22Rv1 (cell line): ENCODE measurements around the gene EXOC4.
"Not testable (repeated sequence)": the region's sequence is repeated elsewhere in the genome, so short reads cannot be mapped to it uniquely, and the experiment has no call there.

Source experiments
- H3K27ac ChIP-seq: fragments of 450-650 bp; 2 replicates; pipeline ENCODE4 v1.5.1; 2017
- ZFX ChIP-seq: fragments of 450-650 bp; IDR thresholded peaks from 2 replicates; pipeline ENCODE4 v1.6.1; 2017; ENCODE audit warnings: antibody characterized with exemption, borderline replicate concordance
- TF ChIP-seq, protein P1 (sequence below): fragments of 450-650 bp; IDR thresholded peaks from 2 replicates; pipeline ENCODE4 v1.5.1; 2017; ENCODE audit warnings: mild to moderate bottlenecking

The EXOC4 gene

DNA sequence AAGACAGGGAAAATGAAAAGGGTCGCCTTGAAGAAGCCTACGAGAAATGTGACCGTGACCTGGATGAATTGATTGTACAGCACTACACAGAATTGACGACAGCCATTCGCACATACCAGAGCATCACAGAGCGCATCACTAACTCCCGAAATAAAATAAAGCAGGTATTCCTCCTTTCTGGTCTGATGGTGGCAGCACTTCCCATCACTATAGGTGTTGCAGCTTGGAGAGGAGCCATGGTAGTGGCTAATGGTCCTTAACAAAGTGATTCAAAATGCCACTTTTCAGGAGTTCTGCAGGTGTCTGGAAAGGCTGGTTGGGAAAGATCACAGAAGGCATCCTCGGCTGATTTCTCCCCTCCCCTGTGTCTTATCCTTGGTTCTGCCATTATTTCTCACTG lies 22.1 kb downstream of the EXOC4 start:
- no peak overlapping the region for H3K27ac ChIP-seq
- TF ChIP-seq, protein P1, sequence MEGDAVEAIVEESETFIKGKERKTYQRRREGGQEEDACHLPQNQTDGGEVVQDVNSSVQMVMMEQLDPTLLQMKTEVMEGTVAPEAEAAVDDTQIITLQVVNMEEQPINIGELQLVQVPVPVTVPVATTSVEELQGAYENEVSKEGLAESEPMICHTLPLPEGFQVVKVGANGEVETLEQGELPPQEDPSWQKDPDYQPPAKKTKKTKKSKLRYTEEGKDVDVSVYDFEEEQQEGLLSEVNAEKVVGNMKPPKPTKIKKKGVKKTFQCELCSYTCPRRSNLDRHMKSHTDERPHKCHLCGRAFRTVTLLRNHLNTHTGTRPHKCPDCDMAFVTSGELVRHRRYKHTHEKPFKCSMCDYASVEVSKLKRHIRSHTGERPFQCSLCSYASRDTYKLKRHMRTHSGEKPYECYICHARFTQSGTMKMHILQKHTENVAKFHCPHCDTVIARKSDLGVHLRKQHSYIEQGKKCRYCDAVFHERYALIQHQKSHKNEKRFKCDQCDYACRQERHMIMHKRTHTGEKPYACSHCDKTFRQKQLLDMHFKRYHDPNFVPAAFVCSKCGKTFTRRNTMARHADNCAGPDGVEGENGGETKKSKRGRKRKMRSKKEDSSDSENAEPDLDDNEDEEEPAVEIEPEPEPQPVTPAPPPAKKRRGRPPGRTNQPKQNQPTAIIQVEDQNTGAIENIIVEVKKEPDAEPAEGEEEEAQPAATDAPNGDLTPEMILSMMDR = peak; percentile 38
- TF ChIP-seq ZFX = no peak

DNA sequence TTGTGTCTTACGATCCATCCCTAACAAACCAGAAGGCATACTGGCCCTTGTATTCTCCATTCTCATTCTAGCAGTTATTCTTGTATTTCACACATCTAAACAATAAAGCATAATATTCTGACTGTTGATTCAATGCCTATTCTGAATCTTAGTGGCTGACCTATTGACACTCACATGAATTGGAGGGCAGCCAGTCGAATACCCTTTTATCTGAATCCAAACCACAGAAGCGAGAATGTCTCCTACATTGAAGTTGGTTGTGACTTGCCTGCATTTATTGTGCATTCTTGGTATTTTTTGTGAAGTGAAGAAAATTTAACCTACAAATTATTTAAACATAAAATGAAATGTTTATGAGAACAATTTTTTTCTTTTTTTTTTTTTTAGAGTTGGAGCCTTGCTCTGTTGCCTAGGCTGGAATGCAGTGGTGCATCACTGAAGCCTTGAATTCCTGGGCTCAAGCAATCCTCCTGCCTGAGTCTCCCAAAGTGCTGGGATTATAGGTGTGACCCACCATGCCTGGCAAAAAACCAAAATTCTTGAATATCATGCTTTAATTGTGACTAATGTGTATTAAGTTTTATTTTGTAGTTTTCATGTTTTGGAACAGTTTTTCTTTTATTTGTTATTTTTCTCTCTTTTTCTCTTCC lies 22.7 kb downstream of the EXOC4 start:
- no peak overlapping the region for H3K27ac ChIP-seq
- TF ChIP-seq, protein P1 = no peak
- no peak for TF ChIP-seq ZFX

DNA sequence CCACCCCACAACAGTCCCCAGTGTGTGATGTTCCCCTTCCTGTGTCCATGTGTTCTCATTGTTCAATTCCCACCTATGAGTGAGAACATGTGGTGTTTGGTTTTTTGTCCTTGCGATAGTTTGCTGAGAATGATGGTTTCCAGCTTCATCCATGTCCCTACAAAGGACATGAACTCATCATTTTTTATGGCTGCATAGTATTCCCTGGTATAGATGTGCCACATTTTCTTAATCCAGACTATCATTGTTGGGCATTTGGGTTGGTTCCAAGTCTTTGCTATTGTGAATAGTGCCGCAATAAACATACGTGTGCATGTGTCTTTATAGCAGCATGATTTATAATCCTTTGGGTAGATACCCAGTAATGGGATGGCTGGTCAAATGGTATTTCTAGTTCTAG lies 26.1 kb downstream of the EXOC4 start:
- H3K27ac ChIP-seq = not testable (repeated sequence)

DNA sequence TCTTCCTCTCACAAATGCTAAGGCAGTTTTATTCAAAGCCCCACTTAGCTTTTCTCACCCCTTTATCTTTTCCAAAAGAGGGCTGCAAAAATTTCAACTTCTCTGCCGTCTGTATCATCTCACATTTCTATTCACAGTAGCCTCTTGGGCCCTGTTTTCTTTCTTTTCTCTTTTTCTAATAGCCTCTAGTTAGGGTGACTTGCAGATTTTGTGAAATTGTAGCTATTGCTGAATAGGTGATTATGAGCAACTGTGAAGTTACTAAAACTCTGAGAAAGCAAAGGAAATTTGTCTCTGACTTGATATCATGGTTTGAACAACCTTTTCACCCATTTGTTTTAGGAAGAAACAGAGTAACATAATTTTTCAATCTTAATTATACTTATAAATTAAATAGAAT lies 29.2 kb downstream of the EXOC4 start:
- no peak overlapping the region for H3K27ac ChIP-seq
- TF ChIP-seq, protein P1 = no peak
- TF ChIP-seq ZFX = no peak

DNA sequence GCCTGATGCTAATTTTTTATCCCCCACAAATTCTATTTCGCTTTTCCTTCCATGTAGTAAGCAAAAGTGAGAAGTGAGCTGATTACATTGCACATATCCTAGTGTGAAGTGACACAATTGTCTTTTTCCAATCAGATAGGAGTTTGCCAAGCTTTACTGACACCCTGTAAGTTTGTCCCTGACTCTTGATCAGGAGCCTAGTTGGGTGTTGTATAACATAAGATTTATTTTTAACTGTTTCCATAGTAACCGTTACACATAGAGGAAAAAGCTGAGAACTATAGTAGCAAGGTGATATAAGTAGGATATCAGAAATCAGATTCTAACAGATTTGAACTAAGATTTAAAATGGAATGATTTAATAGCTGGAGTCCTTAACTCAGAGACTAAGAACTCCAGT lies 31.2 kb downstream of the EXOC4 start:
- TF ChIP-seq, protein P1 = no peak
- TF ChIP-seq ZFX = no peak
- no peak overlapping the region for H3K27ac ChIP-seq

DNA sequence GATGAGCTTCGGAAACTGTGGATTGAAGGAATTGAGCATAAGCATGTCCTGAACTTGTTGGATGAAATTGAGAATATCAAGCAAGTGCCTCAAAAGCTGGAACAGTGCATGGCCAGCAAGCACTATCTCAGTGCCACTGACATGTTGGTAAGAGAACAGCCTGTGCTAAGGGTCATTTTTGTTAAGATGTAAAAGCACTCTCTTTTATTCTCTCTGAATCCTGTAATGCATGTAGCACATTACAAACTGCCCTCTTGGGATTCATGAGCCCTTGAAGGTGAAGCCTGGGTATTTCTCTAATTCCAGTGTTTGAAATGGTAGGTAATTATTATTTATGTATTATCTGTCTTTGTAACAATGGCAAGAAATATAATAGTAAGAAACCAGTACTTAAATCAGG lies 36.1 kb downstream of the EXOC4 start:
- H3K27ac ChIP-seq = no peak overlapping the region
- TF ChIP-seq, protein P1 = no peak
- no peak for TF ChIP-seq ZFX

DNA sequence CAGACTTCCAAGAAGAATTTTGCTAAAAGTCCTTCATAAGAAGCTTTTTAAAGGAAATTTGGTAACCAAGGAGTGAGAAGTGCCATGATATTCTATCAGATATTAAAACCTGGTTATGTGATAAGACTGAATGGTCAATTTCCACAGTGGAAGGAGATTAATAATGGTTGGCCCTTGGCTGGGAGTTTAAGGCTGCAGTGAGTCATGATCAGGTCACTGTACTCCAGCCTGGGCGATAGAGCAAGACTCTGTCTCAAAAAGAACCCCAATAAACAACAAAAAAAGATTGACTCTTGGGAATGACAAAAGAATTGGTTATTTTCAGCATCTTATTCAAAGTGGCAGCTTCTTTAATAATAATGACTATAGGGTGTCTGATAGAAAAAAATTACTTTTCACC lies 37.2 kb downstream of the EXOC4 start:
- TF ChIP-seq, protein P1 = no peak
- TF ChIP-seq ZFX = no peak
- no peak overlapping the region for H3K27ac ChIP-seq
